Caco-2 (cell line): Measurements from ENCODE around the gene PDSS2. TPM values are rescaled to one million over a fixed set of nuclear protein-coding genes. Genes with fewer than 3 reads are reported as not detected.

Experiments used
- BruUV-seq: library from RNA; stranded (reverse); fragments of 400-500 nt; replicated peaks from 2 replicates; lab custom pipeline; 2021; lab: Mats Ljungman, UMichigan
- CTCF ChIA-PET: fragments of 300-600 bp; sonication (Branson Sonifier 250); formaldehyde crosslinking; loops from one replicate; lab custom pipeline; 2022; ENCODE audit warnings: antibody characterized with exemption; lab: Charles Lee
- POLR2A ChIA-PET: fragments of 300-600 bp; sonication (Branson Sonifier 250); formaldehyde crosslinking; loops from one replicate; lab custom pipeline; 2022; ENCODE audit warnings: antibody characterized with exemption; lab: Charles Lee
- DNase-seq, 2 experiments: peaks; one replicate each; pipeline versions ENCODE4 v3.0.0 to v3.0.0-alpha.2; 2020 to 2022
- H3K27me3 ChIP-seq: replicated peaks from 2 replicates; pipeline ENCODE4 v1.6.0; 2011; ENCODE audit warnings: low read length; ENCODE audit not compliant: control insufficient read depth, insufficient read depth
- H3K36me3 ChIP-seq: 2 replicates; pipeline ENCODE4 v1.5.1; 2011; ENCODE audit warnings: low read length; ENCODE audit not compliant: control insufficient read depth, insufficient read depth
- H3K4me1 ChIP-seq: fragments of 250-450 bp; sonication (Bioruptor Pico); 2 replicates; pipeline ENCODE4 v1.5.1; 2020; ENCODE audit warnings: mild to moderate bottlenecking
- H3K4me3 ChIP-seq: 2 replicates; pipeline ENCODE4 v1.5.1; 2011; ENCODE audit warnings: low read depth, mild to moderate bottlenecking, control low read depth, low read length
- H3K9me3 ChIP-seq: fragments of 250-450 bp; sonication (Bioruptor Pico); 2 replicates; pipeline ENCODE4 v1.5.1; 2020; ENCODE audit warnings: mild to moderate bottlenecking, moderate library complexity
- H3K27ac Mint-ChIP-seq: one replicate; pipeline ENCODE4 v1.8.0; 2022; ENCODE audit warnings: mixed read lengths; ENCODE audit not compliant: unreplicated experiment
- H3K27me3 Mint-ChIP-seq: one replicate; pipeline ENCODE4 v1.8.0; 2022; ENCODE audit warnings: mixed read lengths; ENCODE audit not compliant: insufficient read depth, unreplicated experiment
- H3K36me3 Mint-ChIP-seq: one replicate; pipeline ENCODE4 v1.8.0; 2022; ENCODE audit warnings: mild to moderate bottlenecking, mixed read lengths; ENCODE audit not compliant: insufficient read depth, unreplicated experiment
- H3K4me1 Mint-ChIP-seq: one replicate; pipeline ENCODE4 v1.8.0; 2022; ENCODE audit warnings: low read depth, mixed read lengths; ENCODE audit not compliant: unreplicated experiment
- H3K4me3 Mint-ChIP-seq: one replicate; pipeline ENCODE4 v1.8.0; 2022; ENCODE audit warnings: mild to moderate bottlenecking, moderate library complexity, mixed read lengths; ENCODE audit not compliant: unreplicated experiment
- H3K9me3 Mint-ChIP-seq: one replicate; pipeline ENCODE4 v1.8.0; 2022; ENCODE audit warnings: mixed read lengths; ENCODE audit not compliant: unreplicated experiment
- intact Hi-C: fragments of 100-400 bp; cut with micrococcal nuclease; formaldehyde crosslinking; loops from one replicate; pipeline ENCODE4 v1.10.0; 2022; ENCODE audit not compliant: unreplicated experiment
- total RNA-seq: library from RNA; stranded (reverse); gene quantifications from 2 replicates; pipeline ENCODE4 v1.2.3, GENCODE V29; 2022
- TF ChIP-seq, protein P1 (sequence below), 2 experiments: fragments of 200-600 bp in 1 of 2; IDR thresholded peaks; 1 replicate in 1 of 2; 2 replicates in 1 of 2; pipeline versions ENCODE4 v1.5.1 to v1.8.0; 2011 to 2022; ENCODE audit warnings: antibody characterized with exemption in 1 of 2, control low read depth in 1 of 2, inconsistent platforms in 1 of 2, low read depth in 1 of 2, low read length in 1 of 2, mild to moderate bottlenecking in 1 of 2, moderate library complexity in 1 of 2; ENCODE audit not compliant: insufficient read depth in 1 of 2, severe bottlenecking in 1 of 2, unreplicated experiment in 1 of 2

Gene PDSS2
- total RNA-seq, 1 experiment from 2014 or later = 10.3 TPM

DNA sequence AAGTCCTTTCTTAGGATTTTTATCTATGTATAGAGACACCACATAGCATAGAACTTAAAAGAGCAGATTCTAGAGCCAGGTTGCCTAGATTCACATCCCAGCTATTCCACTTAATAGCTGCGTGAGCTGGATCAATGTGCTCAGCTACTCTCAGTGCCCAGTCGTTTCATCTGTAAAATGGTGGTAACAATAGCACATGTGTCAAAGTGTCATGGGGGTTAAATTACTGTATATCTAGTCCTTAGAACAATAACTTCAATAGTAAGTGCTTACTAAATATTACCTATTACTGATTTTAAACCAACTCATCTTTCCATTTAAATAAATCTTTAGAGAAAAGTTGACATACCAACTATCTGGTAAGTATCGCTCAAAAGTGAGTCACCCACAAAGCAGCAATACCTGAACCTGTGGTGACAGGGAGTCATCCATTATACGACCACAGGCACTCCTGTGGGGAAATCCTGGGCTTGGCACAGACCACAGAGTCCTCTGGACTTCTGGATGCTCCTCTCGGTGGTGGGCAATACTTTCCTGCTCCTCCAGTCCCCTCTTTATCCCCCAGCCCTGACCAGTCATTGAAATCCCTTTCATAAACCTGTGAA is 154.8 kb downstream of the PDSS2 start:
- intact Hi-C loops = no loop called here
- H3K9me3 ChIP-seq = no peaks in the 10 kb centered on the region
- TF ChIP-seq, protein P1, sequence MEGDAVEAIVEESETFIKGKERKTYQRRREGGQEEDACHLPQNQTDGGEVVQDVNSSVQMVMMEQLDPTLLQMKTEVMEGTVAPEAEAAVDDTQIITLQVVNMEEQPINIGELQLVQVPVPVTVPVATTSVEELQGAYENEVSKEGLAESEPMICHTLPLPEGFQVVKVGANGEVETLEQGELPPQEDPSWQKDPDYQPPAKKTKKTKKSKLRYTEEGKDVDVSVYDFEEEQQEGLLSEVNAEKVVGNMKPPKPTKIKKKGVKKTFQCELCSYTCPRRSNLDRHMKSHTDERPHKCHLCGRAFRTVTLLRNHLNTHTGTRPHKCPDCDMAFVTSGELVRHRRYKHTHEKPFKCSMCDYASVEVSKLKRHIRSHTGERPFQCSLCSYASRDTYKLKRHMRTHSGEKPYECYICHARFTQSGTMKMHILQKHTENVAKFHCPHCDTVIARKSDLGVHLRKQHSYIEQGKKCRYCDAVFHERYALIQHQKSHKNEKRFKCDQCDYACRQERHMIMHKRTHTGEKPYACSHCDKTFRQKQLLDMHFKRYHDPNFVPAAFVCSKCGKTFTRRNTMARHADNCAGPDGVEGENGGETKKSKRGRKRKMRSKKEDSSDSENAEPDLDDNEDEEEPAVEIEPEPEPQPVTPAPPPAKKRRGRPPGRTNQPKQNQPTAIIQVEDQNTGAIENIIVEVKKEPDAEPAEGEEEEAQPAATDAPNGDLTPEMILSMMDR (IDR thresholded peaks at IDR 0.05; ENCODE audit: insufficient read depth in 1 of 2, low read depth in 1 of 2, low read length in 1 of 2, severe bottlenecking in 1 of 2, unreplicated experiment in 1 of 2) = no peak

DNA sequence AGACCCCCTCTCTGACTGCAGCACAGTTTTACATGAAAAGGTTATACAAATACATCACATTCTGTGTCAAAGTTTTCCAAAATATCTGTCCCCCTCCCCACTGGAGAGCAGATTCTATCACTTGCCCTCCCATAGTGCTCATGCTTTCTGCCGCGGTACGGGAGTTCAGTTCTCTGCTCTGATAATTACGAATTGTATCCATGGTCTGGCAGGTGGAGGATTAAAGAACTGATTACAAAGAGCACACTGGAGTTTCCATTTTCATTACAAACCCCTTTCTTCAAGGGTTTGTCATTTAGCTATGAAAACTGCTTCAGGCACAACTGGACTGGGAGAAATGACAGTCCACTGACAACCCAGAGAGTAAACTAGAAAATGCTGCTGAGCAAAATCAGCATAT is 166.0 kb downstream of the PDSS2 start:
- Mint-ChIP-seq H3K27me3 (no peaks in the 10 kb centered on the region), H3K4me1 (peaks cover 9% of the 10 kb centered on the region), H3K27ac (no peak overlapping the region), H3K36me3 (no peaks in the 10 kb centered on the region), H3K4me3 (no peak overlapping the region), H3K9me3 (no peaks in the 10 kb centered on the region)
- no peaks in the 10 kb centered on the region for H3K27me3 ChIP-seq
- no TSS peak for BruUV-seq
- H3K4me3 ChIP-seq = no peak overlapping the region
- CTCF ChIA-PET = no interaction called here
- H3K36me3 ChIP-seq = no peaks in the 10 kb centered on the region; the same call in 1 of the 2 replicates
- intact Hi-C loops = no loop called here
- H3K9me3 ChIP-seq = no peaks in the 10 kb centered on the region
- DNase-seq = no peak
- POLR2A ChIA-PET = no interaction called here
- H3K4me1 ChIP-seq = no peaks in the 10 kb centered on the region
- TF ChIP-seq, protein P1 (IDR thresholded peaks at IDR 0.05; ENCODE audit: insufficient read depth in 1 of 2, low read depth in 1 of 2, low read length in 1 of 2, severe bottlenecking in 1 of 2, unreplicated experiment in 1 of 2) = no peak

More for the DNA sequence above, 154.8 kb downstream of the PDSS2 start:
- no peak overlapping the region for H3K4me3 ChIP-seq
- no peaks in the 10 kb centered on the region for H3K36me3 Mint-ChIP-seq
- POLR2A ChIA-PET = no interaction called here
- H3K27me3 ChIP-seq = no peaks in the 10 kb centered on the region
- DNase-seq = no peak
- H3K27me3 Mint-ChIP-seq = no peaks in the 10 kb centered on the region
- H3K27ac Mint-ChIP-seq = no peak overlapping the region
- CTCF ChIA-PET = no interaction called here
- no peaks in the 10 kb centered on the region for H3K4me1 ChIP-seq
- H3K36me3 ChIP-seq = no peaks in the 10 kb centered on the region
- BruUV-seq = no TSS peak
- no peaks in the 10 kb centered on the region for H3K4me1 Mint-ChIP-seq
- H3K4me3 Mint-ChIP-seq = no peak overlapping the region
- H3K9me3 Mint-ChIP-seq = no peaks in the 10 kb centered on the region

DNA sequence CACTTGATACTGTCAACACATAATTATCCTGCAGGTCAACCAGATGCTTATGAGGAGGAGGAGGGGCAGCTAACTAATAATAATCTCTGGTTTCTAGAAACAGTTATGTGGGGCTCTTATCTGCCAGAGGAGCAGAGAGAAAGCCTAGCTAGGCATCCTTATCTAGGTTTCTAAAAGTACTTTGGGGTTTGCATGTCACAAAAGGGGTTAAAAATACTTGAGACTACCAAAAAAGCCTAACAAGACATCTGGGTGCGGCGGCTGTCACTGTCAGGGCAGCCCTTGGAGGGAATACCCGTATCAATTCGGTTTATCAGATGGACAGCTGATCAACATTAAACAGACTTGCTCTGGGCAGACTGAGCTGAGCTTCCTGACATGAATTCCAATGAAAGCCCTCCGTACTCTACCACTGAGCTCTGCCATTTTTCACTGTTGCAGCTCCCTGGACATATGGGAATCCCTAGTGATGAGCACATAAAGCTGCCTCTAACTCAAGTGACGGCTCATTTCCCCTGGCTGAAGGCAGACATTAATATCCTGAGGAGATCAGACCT is 166.6 kb downstream of the PDSS2 start:
- Histone ChIP-seq H3K4me1 (no peaks in the 10 kb centered on the region), H3K4me3 (no peak overlapping the region), H3K9me3 (no peaks in the 10 kb centered on the region), H3K27me3 (no peaks in the 10 kb centered on the region), H3K36me3 (no peaks in the 10 kb centered on the region; the same call in 1 of the 2 replicates)
- Mint-ChIP-seq H3K4me1 (peaks cover 9% of the 10 kb centered on the region), H3K9me3 (no peaks in the 10 kb centered on the region), H3K4me3 (no peak overlapping the region), H3K36me3 (no peaks in the 10 kb centered on the region), H3K27me3 (no peaks in the 10 kb centered on the region), H3K27ac (no peak overlapping the region)
- ChIA-PET CTCF (no interaction called here), POLR2A (no interaction called here)
- BruUV-seq = no TSS peak
- no peak for DNase-seq
- intact Hi-C loops = no loop called here
- TF ChIP-seq, protein P1 (IDR thresholded peaks at IDR 0.05; ENCODE audit: insufficient read depth in 1 of 2, low read depth in 1 of 2, low read length in 1 of 2, severe bottlenecking in 1 of 2, unreplicated experiment in 1 of 2) = no peak
